CD4-positive, alpha-beta T cell treated with Interleukin-12 subunit alpha and Interleukin-12 subunit beta, for 1 hour (primary cell): ENCODE measurements around the gene ZDHHC19.
"Not testable (repeated sequence)": the region's sequence is repeated elsewhere in the genome, so short reads cannot be mapped to it uniquely, and the experiment has no call there.

Source experiments
- DNase-seq: peaks from one replicate; pipeline ENCODE4 v3.0.0-alpha.2; 2020

ZDHHC19 gene

GRCh38 chr3:196198771-196199753, 12.1 kb downstream of the ZDHHC19 start:
- DNase-seq = no peak

GRCh38 chr3:196198081-196198675, 13.0 kb downstream of the ZDHHC19 start:
- DNase-seq = no peak

DNA sequence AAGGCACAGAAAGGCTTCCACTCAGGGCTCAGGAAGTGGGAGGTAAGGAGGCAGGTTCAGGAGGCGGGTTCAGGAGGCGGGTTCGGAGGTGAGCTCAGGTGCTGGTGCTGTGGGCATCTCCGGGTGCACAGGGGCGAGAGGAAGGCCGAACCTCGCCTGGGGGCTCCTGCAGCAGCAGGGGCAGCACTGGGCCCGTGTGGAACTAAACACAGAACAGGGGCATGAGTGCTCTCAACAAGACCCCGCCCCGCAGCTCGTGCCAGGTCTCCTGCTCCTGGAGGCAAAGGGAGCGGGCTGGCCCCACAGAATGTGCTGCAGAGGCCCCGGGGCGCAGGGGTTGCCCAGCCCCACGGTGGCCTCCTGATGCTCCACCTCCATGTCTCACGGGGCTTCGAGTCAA, 13.7 kb downstream of the ZDHHC19 start:
- no peak for DNase-seq

- peak; percentile 36 for DNase-seq
Observed at GRCh38 chr3:196195664-196196265, 15.4 kb downstream of the ZDHHC19 start.

DNA sequence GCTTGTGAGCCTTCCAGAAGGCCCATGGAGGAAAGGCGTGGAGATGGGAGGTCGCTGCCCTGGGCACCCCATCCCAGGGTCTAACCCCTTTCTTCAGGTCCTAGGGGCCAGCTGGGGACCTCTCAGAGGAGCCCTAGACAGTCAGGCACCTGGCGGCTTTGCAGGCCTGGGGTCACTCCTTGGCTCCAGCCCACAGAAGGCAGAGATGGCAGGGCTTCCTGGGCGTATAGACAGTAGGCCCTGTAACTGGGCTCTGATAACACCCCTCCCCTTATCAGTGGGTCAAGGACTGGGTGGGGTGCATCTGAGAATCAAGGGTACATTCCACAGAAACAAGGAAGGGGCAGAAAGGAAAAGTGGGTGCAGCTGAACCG, 16.7 kb downstream of the ZDHHC19 start:
- DNase-seq = no peak

DNA sequence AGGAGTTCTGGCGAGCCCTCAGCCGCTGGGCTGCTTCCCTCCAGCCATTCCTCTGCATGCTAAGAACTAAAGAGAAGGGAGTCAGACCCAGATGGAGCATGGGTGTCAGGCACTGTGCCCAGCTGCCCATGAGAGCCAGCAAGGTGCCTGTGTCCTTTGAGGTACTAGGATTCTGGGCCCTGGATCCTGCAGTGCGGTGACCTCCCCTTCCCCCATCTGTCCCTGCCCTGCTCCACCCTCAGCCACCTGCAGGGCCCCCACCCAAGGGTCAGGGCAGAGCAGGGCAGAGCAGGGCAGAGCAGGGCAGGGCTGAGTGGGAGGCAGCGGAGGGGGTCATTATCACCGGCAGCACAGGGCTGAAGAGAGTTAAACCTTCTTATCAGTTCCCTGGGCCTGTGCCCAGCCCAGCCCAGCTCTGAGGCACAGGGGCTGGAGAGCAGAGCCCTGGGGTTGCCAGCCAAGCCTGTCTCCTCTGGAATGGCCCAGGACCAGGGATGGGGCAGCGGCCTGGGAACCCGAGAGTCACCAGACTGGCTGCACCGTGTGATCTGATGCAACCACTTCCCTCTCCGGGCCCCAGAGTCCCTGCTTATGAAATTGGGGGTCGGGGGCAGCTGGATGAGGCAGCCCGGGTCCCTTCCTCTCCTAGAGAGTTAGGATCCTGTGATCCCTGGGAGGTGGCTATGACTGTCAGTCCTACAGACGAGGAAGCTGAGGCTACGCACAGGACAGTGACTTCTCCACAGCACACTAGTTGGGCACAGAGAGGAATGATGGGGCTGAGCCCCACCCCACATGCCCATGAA, 17.3 kb downstream of the ZDHHC19 start:
- DNase-seq = no peak

- no peak for DNase-seq
Observed at GRCh38 chr3:196193133-196193735, 18.0 kb downstream of the ZDHHC19 start.

- peak; percentile 41 for DNase-seq
Observed at GRCh38 chr3:196192524-196193051, 18.6 kb downstream of the ZDHHC19 start.

DNA sequence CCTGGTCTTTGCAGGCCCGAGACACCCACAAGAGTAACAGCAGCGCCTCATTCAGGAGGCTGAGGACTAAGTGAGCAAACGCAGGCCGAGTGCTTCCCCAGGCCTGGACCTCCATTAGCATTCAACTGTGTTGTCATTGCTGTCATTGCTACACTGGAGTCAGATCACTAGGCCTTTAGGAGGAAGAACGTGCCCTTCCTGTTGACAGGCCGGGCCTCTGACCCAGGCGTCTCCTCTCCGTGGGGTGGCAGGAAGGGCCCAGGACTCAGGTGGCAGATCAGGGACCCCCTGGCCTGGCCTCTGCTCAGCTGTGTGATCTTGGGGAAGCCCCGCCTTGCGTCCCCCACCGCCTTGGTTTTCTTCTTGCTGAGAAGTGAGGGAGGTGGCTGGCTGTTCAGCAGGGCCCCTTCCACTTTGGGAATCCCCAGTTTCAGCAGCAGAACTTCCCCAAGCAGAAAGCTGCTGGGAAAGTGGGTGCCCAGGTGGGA, 19.1 kb downstream of the ZDHHC19 start:
- DNase-seq = peak; percentile 77

- no peak for DNase-seq
Observed at GRCh38 chr3:196189566-196190347, 21.4 kb downstream of the ZDHHC19 start.

GRCh38 chr3:196186651-196187573, 24.3 kb downstream of the ZDHHC19 start:
- peak; percentile 35 for DNase-seq

DNA sequence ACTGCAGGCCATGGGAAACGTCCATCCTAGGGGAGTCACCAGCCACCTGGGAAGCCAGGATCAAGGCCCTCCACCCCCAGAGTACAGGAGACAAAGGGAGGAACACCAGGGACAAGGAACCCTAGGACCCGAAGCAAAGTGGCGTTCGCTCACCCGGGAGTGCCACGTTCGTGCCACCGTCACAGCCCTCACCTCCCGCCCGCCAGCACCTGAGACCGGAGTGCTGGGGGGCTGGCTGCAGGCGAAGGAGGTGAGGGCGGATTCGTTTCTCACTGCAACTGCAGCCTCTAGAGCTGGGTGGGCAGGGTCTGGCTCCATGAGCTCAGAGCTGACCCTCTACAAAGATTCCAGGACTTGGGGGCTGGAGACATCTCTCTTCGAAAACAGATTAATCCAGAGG, 26.3 kb downstream of the ZDHHC19 start:
- DNase-seq = no peak

GRCh38 chr3:196184169-196184432, 27.1 kb downstream of the ZDHHC19 start:
- DNase-seq = not testable (repeated sequence)

DNA sequence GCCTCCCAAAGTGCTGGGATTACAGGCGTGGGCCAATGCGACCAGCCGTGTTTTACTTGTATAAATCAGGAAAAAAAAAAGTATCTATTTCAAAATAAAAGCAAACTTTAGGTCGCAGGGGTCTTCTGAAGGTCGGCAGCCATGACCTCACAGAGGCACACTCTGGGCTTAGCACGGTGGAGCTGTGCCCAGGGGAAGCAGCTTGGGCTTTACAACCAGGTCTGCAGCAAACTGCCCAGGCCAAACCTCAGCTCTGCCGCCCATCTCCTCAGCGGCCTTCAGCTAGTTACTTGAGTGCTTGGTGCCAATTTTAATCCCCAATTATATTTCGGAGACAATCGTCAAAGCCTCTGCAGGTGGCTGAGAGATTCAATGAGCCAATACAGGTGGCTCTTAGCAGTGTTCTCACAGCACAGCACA, 30.1 kb downstream of the ZDHHC19 start:
- DNase-seq = no peak

DNA sequence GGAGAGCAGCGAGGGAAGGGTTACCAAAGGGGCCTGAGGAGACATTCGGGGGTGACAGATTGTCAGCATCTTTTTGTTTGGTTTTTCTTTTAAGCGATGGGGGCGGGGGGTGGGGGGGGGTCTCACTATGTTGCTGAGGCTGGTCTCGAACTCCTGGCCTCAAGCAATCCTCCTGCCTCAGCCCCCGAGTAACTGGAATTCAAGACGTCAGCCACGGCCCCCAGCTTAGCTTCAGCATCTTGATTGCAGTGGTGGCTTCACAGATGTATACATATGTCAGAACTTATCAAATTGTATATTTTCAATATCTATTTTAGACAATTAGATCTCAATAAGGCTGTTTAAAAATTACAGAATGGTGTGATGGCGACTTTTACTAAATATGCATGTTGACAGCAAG, 30.9 kb downstream of the ZDHHC19 start:
- no peak for DNase-seq

DNA sequence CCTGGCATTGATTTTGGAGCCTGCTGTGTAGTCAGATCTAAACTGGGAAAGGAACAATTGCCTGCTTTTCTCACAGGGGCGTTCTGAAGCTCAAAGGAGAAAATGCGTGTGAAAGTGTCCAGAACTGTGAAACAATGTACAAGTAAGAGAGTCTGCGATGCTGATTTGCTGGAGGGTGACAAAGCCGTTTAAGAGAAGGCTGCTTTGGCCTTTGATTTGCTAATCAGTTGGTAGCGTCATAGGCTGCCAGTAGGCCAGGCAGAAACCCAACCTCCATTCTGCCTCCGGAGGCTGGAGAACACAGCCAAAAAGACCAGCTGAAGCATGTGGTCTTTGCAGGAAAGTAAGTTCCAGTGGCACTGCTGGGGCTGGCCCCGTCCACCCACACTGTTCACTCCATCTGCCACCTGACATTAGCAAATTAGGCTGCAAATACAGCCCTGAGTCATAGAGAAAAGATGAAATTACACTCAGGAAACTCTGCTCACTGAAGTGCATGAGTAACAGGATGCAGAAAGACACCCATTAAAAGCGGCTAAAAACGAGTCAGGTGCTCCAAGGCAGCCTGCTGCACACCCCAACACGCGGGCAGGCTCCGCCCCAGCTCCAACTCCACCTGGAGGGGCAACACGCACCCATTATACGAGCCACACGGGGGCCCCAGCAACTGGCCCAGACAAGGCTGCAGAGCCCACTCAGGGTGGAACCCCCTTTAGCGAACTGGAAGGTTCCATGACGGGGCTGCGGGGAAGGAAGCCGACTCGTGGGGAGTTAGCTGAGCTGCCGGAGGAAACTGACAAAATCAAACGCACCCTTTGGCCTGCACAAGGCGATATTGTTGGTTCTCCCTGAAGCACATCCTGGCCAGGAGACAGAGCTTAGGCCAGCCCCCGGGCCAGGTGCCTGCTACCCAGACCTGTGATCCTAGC, 31.6 kb downstream of the ZDHHC19 start:
- DNase-seq = peak; percentile 86

DNA sequence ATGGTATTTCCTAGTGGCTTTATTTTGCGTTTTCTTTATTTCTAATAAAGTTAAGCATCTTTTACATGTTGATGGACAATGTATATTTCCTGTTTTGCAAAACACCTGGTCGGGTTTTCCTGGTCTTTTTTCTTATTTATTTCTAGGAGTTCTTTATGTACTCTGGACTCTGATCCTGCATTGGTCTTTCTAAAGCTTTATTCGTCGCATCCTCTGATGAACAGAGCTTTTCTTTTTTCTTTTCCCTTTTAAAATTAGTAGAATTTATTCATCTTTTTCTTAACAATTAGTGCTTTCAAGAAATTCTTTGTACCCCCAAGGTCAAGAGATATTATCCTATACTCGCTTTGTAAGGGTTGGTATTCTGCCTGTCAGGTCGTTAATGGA, 32.2 kb downstream of the ZDHHC19 start:
- DNase-seq = no peak

DNA sequence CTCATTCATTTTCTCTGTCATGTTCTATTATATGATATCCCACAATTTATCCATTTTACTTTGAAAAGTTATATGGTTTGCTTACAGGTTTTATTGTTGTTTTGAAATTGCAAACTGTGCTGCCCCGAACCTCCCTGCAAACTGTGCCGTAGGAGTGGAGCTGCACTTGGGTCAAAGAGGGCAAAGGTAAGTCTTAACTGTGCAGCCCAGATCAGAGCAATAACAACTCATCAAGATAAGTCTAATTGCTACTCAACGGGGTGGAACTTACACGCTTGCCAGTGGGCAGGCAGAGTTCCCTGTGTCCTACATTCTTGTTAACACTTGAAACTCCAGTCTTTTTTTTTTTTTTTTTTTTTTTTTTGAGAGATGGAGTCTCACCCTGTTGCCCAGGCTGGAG, 33.2 kb downstream of the ZDHHC19 start:
- no peak for DNase-seq

GRCh38 chr3:196177567-196177966, 33.6 kb downstream of the ZDHHC19 start:
- no peak for DNase-seq
